Measurements from ENCODE around the gene SKAP1.
"Not testable (repeated sequence)": the region's sequence is repeated elsewhere in the genome, so short reads cannot be mapped to it uniquely, and the experiment has no call there.

SKAP1 gene

DNA sequence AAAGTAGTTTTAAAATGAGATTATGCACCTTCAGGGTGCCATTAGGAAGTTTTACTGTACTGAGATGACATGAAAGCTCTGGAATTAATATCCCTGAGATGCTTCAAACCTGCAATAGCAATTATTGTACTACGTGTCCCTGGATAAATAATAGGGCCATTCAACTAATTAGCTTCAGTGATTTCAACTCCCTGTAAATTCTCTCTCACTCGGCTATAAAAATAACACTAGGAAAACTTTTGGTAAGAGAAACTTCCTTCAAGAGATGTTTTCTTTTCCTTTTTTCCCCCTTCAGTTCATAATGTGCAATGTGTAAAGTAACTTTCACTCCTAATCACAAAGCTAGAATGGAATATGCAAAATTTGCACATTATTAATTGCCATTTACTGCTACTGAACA is 176.0 kb downstream of the SKAP1 start:
- CTCF ChIA-PET, result interaction anchor here (0.5 to 1.5 kb wide), 3 partner anchors 23 to 77 kb away, joined by 3 read pairs; no protein-coding TSS in a partner anchor
- no peak overlapping the region for H3K27ac ChIP-seq
- POLR2A ChIA-PET (ENCODE audit: low non-redundant PET), result no interaction called here
- no peak for DNase-seq (ENCODE audit: low spot score)
- TF ChIP-seq, protein P1, sequence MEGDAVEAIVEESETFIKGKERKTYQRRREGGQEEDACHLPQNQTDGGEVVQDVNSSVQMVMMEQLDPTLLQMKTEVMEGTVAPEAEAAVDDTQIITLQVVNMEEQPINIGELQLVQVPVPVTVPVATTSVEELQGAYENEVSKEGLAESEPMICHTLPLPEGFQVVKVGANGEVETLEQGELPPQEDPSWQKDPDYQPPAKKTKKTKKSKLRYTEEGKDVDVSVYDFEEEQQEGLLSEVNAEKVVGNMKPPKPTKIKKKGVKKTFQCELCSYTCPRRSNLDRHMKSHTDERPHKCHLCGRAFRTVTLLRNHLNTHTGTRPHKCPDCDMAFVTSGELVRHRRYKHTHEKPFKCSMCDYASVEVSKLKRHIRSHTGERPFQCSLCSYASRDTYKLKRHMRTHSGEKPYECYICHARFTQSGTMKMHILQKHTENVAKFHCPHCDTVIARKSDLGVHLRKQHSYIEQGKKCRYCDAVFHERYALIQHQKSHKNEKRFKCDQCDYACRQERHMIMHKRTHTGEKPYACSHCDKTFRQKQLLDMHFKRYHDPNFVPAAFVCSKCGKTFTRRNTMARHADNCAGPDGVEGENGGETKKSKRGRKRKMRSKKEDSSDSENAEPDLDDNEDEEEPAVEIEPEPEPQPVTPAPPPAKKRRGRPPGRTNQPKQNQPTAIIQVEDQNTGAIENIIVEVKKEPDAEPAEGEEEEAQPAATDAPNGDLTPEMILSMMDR (conservative IDR thresholded peaks at IDR 0.05; ENCODE audit: low read depth), result no peak

DNA sequence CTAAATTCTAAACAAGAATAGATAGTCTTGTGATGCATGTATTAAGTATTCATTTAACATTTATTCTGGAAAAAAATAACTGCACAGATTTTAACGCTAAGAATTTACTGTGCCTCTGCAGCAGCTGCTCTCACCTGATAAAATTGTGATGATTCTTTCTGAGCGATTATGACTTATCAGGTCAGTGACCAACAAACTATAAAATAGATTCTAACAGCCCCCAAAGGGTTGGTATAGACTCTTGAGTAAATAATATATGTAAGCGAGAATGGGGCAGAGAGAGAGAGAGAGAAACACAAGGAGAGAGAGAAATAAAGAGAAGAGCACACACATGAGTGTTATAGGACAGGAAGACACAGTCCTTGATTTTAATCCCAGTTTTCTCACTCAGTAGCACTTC is 178.1 kb downstream of the SKAP1 start:
- TF ChIP-seq, protein P1 (conservative IDR thresholded peaks at IDR 0.05; ENCODE audit: low read depth), result no peak
- no peak for DNase-seq (ENCODE audit: low spot score)
- CTCF ChIA-PET, result interaction anchor here (0.9 to 1.2 kb wide), 2 partner anchors 8 to 9 kb away, joined by 3 to 4 read pairs; no protein-coding TSS in a partner anchor
- POLR2A ChIA-PET (ENCODE audit: low non-redundant PET), result no interaction called here
- H3K27ac ChIP-seq, result no peak overlapping the region

DNA sequence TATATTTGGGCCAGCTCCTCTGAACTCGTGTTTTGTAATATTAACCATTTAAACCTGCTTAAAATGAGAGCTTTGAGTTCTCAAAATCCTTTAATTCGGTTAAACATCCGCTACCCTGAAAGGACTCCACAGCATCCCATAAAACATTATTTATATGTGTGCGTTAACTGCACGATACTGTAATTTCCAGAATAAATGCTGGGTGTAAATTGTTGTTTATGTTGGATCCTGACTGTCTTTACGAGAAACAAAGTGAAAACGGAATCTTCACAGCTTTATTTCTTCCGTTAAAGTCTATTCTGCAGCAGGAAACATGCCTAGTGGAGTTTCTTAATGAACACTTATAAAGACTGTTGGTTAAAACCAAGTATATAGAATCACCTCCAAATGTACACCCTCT is 179.1 kb downstream of the SKAP1 start:
- no peak overlapping the region for H3K27ac ChIP-seq
- ChIA-PET POLR2A (ENCODE audit: low non-redundant PET) (interaction anchor here (0.6 kb wide), 1 partner anchor 202 kb away, joined by 3 read pairs; no protein-coding TSS in a partner anchor), CTCF (interaction anchor here (0.5 to 1.2 kb wide), 4 partner anchors 9 to 386 kb away, joined by 3 to 4 read pairs (median 4); no protein-coding TSS in a partner anchor)
- TF ChIP-seq, protein P1 (conservative IDR thresholded peaks at IDR 0.05; ENCODE audit: low read depth), result no peak
- DNase-seq (ENCODE audit: low spot score), result no peak

DNA sequence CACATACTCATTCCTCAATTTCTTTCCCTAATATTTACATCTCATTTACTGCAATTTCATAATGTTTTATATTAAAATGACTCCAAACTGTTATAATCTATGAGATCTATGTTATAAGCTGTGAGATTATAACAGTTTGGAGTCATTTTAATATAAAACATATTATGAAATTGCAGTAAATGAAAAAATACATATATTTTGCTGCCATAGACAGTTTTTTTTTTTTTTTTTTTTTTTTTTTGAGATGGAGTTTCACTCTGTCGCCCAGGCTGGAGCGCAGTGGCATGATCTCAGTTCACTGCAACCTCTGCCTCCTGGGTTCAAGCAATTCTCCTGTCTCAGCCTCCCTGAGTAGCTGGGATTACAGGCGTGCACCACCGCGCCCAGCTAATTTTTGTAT is 180.0 kb downstream of the SKAP1 start:
- DNase-seq (ENCODE audit: low spot score); POLR2A ChIA-PET (ENCODE audit: low non-redundant PET); H3K27ac ChIP-seq: not testable (repeated sequence)
- CTCF ChIA-PET, result interaction anchor here (0.6 to 1.1 kb wide), 3 partner anchors 13 to 20 kb away, joined by 3 to 5 read pairs (median 3); no protein-coding TSS in a partner anchor

DNA sequence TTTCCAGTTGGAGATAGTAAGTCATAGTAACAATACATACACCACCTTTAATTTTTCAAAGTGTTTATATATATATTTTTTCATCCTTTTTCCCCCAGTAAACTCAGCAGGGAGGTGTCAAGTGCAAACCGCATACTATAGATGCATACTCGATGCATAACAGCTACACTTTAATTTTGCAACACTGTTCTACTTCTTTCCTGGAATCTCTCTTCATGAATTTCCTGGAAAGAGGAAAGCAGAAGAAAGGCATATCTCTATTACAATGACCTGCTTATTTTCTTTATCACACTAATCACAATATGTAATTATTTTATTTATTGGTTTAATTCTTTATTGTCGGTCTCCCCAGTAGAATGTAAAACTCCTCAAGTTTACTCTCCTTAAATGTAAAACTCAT is 182.4 kb downstream of the SKAP1 start:
- ChIA-PET POLR2A (ENCODE audit: low non-redundant PET) (no interaction called here), CTCF (interaction anchor here (0.6 kb wide), 1 partner anchor 505 kb away, joined by 3 read pairs; no protein-coding TSS in a partner anchor)
- TF ChIP-seq, protein P1 (conservative IDR thresholded peaks at IDR 0.05; ENCODE audit: low read depth), result no peak
- no peak overlapping the region for H3K27ac ChIP-seq
- DNase-seq (ENCODE audit: low spot score), result no peak

DNA sequence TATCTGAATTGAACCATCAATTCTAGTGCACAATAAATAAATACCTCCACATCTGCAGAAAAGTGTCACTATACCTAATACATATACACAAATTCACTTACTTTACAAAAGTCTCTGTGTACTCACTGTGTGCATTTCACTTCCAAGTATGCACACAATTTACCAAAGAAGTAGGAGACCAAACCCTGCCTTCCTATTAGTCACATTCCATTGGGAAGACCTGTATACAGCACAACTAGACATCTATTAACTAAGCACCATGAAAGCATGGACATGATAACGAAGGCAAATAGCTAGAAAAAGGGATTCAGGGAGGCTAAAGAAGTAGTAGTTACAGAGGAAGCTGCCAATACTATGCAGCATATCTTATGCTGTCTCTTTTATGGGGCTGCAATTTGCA is 183.0 kb downstream of the SKAP1 start:
- CTCF ChIA-PET, result no interaction called here
- POLR2A ChIA-PET (ENCODE audit: low non-redundant PET), result no interaction called here
- H3K27ac ChIP-seq, result no peak overlapping the region
- DNase-seq (ENCODE audit: low spot score), result no peak
- TF ChIP-seq, protein P1 (conservative IDR thresholded peaks at IDR 0.05; ENCODE audit: low read depth), result no peak

DNA sequence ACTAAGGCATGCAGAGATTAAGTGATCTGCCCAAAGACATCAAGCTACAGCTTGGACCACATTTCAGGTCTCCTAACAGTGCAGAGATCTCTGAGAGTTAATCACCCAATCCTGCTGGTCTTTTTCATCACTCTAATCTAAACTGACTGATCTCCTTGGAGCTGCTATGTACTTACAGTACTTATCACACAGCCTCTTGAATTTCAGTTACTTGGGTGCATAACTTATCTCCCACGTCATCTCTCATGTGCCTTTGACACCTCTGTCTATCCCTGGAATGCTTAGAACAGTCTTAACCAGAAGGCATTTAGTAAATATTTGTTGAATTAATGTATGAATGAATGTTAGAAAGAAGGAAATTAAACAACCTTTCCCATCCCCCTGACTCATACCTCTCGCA is 183.4 kb downstream of the SKAP1 start:
- ChIA-PET CTCF (interaction anchor here (0.7 to 1.1 kb wide), 2 partner anchors 13 to 16 kb away, joined by 5 read pairs; no protein-coding TSS in a partner anchor), POLR2A (ENCODE audit: low non-redundant PET) (no interaction called here)
- H3K27ac ChIP-seq, result no peak overlapping the region
- DNase-seq (ENCODE audit: low spot score), result no peak
- TF ChIP-seq, protein P1 (conservative IDR thresholded peaks at IDR 0.05; ENCODE audit: low read depth), result no peak

DNA sequence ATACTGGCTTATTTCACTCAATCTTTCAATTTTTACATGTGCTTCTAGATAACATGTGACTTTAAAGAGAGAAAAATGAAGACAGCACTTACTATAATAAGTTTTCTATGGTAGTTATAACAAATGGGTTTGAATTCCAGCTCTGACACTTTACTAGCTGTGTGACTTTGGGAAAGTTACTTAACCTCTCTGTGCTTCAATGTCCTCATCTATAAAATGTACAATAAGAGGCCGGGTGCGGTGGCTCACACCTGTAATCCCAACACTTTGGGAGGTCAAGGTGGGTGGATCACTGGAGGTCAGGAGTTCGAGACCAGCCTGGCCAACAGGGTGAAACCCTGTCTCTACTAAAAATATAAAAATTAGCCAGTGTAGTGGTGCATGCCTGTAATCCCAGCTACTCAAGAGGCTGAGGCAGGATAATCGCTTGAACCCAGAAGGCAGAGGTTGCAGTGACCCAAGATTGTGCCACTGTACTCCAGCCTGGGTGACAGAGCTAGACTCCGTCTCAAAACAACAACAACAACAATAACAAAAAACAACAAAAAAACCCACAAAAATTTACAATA is 184.5 kb downstream of the SKAP1 start:
- DNase-seq (ENCODE audit: low spot score); H3K27ac ChIP-seq; POLR2A ChIA-PET (ENCODE audit: low non-redundant PET): not testable (repeated sequence)
- CTCF ChIA-PET, result interaction anchor here (0.6 to 1.1 kb wide), 3 partner anchors 14 to 63 kb away, joined by 4 to 5 read pairs (median 5); no protein-coding TSS in a partner anchor

All from RWPE1 (cell line).